AG09309 (cell line): ENCODE data around the gene CHKA.

Source experiments
- DNase-seq: peaks from one replicate; pipeline ENCODE4 v3.0.0-alpha.2; 2010; ENCODE audit warnings: low read depth
- H3K4me3 ChIP-seq: 2 replicates; pipeline ENCODE4 v1.5.1; 2011; ENCODE audit warnings: mild to moderate bottlenecking, low read depth, low read length, moderate library complexity; ENCODE audit not compliant: control insufficient read depth
- CTCF ChIP-seq: IDR thresholded peaks from 2 replicates; pipeline ENCODE4 v1.5.1; 2011; ENCODE audit warnings: mild to moderate bottlenecking, low read depth, low read length, inconsistent platforms; ENCODE audit not compliant: insufficient read depth, control insufficient read depth; ENCODE audit errors: missing control alignments

CHKA gene

DNA sequence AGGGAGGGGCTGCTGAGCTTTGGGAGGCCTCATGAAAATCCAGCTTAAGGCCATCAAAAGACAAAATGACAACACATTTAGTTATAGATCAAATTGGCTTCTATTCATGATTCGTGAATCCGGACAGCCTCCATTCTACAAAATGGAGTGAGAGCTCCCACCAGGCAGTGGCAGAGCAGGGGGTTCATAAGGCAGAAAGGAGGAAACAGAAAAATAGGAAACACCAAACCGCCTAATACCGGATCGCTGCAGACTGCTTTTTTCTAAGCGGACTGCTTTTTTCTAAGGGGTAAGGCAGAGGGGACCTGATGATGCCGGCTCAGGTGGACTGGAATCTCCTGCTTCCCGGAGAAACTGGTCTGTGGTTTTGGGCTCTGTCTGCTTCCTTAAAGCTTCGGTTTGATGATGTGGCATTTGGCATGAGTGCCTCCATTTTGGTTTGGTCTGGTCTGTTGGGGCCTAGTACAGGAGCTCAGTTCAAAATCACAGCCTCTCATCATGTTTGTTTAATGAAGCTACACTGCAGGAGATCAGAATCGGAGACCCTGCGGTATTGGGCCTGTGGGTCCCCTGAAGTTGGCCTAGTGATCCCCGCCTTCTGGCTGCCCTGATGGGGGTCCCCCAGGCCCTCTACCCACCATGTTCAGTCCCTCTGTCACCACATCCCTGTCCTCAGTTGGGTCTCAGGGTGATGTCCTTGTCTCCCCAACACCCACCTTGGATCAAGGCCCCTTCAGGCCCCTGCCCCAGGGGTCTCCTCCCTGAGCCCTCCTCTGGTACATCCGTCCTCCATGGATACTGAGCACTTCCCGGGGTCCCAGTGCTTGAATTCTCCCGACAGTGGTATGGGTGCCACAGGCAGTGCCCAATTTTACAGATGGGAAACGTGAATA, 109.9 kb downstream of the CHKA start:
- peak overlapping the region; percentile 42 for H3K4me3 ChIP-seq
- no peak for TF ChIP-seq CTCF
- DNase-seq: no peak

DNA sequence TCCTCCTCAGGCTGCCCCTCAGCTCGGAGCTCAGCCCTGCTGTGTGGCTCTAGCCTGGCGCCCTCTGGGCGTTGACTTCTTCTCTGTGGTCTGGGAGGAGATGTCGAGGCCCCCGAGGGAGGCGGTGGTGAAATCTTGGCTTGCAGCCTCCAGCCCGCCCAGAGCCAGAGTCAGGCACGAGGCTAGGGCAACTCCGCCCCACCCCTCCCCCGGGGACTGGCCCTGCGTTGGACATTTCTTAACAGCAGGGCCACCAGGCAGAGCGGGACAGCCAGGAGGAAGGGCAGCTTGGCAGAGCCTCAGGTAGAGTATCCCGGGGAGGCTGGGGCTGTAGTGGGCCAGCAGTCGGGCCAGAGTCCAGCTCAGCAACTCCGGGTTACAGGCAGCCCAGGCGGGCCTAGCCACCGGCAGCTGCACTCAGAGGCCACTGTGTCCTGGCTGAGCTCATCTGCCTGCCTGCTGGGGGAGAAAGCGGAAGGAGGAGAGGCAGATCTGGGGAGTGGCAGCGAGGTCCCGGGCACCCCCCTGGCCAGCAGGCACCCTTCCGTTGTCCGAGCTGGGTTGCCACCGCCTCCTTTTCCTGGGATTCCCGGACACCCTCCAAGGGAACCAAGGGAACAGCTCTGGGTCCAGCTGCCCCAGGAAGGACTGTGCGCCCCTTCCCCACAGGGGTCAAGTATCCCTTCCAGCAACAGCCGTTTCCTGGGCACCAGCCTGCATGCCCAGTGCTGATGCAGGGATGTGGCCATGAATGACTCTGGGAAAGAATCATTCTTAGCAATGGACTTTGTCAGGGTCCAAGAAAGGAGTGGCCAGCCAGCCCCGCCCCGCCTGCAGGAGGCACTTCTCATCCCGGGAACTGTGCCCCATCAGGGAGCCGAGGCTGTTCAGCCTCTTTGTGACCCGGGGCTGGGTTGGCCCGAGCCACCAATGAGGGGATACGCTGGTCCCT, 110.8 kb downstream of the CHKA start, which contains the start of gene ALDH3B1:
Gene ALDH3B1 (plus strand): TSS at position 238 of the 952 bp plus-strand sequence. CDS start 4,971 bp downstream, outside the sequence.
- no peak for DNase-seq
- TF ChIP-seq CTCF: no peak
- H3K4me3 ChIP-seq: peak within 1 kb of the TSS; percentile 42

GRCh38 chr11:68009391-68010089, 111.6 kb downstream of the CHKA start:
- H3K4me3 ChIP-seq: peak overlapping the region; percentile 42
- peak; percentile 35 for TF ChIP-seq CTCF
- DNase-seq: no peak

DNA sequence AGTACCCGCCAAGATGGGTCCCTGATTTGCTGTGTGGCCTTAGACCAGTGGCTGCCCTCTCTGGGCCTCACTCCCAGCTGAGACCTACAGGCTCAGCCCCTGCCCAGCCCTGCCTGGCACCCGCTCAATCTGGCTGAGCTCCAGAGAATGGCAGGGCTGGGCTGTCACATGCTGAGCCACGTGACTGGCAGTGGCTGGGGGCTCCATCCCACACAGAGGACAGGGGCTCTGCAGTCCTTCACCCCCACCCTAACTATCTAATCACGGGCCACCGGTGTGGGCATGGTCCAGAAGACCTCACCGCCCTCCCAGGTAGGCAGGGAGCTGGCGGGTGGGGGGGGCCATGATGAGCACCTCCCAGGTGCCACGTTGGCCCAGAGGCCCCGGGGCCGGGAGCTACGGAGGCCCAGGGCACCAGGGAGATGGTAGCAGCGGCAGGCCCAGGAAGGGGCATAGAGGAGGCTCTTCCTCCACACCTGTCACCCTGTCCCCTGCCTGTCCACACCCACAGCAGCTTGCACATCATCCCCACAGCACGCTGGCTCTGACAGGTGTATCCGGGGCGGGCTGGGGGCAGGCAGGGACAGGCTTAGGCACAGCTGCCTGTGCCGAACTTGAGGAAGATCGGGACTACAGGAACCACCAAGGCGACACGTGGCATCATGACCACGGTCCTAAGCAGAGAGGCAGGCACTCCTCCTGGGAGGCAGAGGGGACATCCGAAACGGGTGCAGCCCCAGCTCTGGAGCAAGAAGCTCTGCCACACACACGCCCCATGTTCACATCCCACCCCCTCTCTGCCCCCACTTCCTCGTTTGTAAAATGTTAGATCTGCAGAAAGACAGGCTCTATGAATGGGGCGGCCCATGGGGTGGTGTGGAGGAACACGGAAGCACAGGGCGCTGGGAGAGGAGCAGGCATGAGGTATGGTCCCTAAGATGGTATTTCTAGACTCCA, 112.5 kb downstream of the CHKA start:
- H3K4me3 ChIP-seq: no peak overlapping the region
- no peak for DNase-seq
- TF ChIP-seq CTCF: no peak

- no peak overlapping the region for H3K4me3 ChIP-seq
- TF ChIP-seq CTCF: no peak
- DNase-seq: no peak
Measured at GRCh38 chr11:68007498-68008380, 113.4 kb downstream of the CHKA start.
